ENCODE results near the gene SERTAD1. TPM values are rescaled to one million over a fixed set of nuclear protein-coding genes. Genes with fewer than 3 reads are reported as not detected.

Gene SERTAD1
- total and polyA plus RNA-seq, 7 donors = 10.5 to 88.7 (median 17.5) TPM

DNA sequence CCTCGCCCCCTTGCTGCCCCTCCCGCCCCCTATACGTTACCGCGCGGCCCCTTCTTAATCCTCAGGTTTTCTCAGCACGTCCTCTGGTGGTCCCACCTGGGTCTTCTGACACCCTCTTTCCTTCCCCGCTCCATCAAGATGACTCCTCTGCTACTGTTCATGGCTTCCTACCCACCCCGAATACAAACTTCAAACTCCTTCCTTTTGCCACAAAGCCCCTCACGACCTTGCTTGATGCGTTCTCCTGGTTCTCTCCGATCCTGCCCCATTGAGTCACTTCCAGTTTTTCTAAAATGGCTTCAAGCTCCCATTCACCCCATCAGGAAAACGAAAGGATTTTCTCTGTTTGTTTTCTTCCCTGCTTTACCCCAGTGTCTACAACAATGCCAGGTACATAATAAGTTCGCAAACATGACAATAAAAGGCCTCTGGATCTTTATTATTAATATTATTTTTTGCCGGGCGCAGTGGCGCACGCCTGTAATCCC lies 19.1 kb upstream of the SERTAD1 start:
- Histone ChIP-seq H3K4me3 (peak overlapping the region; percentile 98), H3K27me3 (ENCODE audit: insufficient read depth in 3 of 3, low read length in 2 of 3) (no peaks in the 10 kb centered on the region), H3K27ac (peak overlapping the region; percentile 100), H3K9me3 (no peaks in the 10 kb centered on the region), H3K36me3 (ENCODE audit: insufficient read depth in 1 of 2, low read depth in 1 of 2) (peaks cover 8 to 55% of the 10 kb centered on the region in 2 donors), H3K4me1 (peaks cover 23% of the 10 kb centered on the region)
- TF ChIP-seq, protein P1, sequence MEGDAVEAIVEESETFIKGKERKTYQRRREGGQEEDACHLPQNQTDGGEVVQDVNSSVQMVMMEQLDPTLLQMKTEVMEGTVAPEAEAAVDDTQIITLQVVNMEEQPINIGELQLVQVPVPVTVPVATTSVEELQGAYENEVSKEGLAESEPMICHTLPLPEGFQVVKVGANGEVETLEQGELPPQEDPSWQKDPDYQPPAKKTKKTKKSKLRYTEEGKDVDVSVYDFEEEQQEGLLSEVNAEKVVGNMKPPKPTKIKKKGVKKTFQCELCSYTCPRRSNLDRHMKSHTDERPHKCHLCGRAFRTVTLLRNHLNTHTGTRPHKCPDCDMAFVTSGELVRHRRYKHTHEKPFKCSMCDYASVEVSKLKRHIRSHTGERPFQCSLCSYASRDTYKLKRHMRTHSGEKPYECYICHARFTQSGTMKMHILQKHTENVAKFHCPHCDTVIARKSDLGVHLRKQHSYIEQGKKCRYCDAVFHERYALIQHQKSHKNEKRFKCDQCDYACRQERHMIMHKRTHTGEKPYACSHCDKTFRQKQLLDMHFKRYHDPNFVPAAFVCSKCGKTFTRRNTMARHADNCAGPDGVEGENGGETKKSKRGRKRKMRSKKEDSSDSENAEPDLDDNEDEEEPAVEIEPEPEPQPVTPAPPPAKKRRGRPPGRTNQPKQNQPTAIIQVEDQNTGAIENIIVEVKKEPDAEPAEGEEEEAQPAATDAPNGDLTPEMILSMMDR (IDR thresholded peaks at IDR 0.05) = no peak
- WGBS, 3 donors = 17 to 23% (median 21%) methylated on average over 13 to 18 of the region's 18 CpGs
- intact Hi-C loops (cut with DNase I) = loop anchor here in 1 of 2 donors (5.0 kb wide), 1 partner anchor 98 kb away; the partner anchor contains the start of genes C19orf47 and PLD3
- no peak for DNase-seq
- no peak for ATAC-seq

DNA sequence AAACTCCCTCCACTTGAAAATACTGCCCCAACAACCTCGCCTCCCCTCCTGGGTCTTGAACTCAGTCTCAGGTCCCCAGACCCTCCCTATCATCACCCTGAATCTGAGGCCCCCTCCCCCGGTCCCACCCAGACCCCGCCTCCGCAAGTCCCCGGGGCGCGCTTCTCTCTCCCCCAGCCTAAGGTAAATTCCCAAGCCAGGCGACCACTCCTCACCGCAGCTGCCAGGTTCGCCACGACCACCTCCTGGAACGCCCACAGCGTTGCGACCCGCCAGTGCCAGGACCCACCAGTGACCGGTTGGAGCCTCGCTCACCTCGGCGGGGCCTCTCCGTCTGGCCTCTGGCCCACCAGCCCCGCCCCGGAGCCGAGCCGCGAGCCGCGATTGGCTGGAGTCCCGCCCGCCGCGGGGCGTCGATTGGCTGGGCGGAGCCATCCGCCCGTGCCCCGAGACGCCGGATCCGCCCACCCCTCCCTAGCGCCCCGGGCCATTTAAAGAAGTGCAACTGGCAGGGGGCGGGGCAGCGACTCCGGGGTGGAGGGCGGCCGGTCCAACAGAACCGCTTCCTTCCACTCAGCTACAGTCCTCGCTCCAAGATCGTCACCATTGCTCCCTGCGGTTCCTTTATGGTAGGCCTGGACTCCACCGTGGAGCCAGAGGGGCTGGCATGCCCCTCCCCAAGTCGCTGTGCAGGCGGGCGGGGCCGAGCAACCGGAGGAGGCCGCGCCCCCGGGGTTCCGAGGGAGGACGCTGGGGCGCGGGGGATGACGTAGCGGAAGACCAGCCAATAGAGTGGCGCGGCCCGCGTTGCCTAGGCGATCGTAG lies 18.4 kb upstream of the SERTAD1 start, which contains the start of gene SERTAD3:
Gene SERTAD3 (minus strand): TSS at position 336 of the 825 bp plus-strand sequence. CDS start 2,255 bp downstream, outside the sequence.
- intact Hi-C loops (cut with DNase I) = loop anchor here (1.0 to 5.0 kb wide), 3 partner anchors 20 to 97 kb away; partner anchors contain the start of genes C19orf47 (in 1 of the 2) and PLD3 (in 1 of the 2)
- H3K36me3 ChIP-seq (ENCODE audit: insufficient read depth in 1 of 2, low read depth in 1 of 2) = peaks cover 8 to 48% of the 10 kb centered on the region in 2 donors
- WGBS, 3 donors = 0 to 1% (median 1%) methylated on average over 64 to 72 of the region's 72 CpGs
- H3K4me3 ChIP-seq = peak within 1 kb of the TSS; percentile 98
- TF ChIP-seq, protein P1 (IDR thresholded peaks at IDR 0.05) = no peak
- H3K4me1 ChIP-seq = peaks cover 23% of the 10 kb centered on the region
- H3K27me3 ChIP-seq (ENCODE audit: insufficient read depth in 3 of 3, low read length in 2 of 3) = no peaks in the 10 kb centered on the region
- no peaks in the 10 kb centered on the region for H3K9me3 ChIP-seq
- ATAC-seq = peak; percentile 81 to 86 (median 84)
- peak within 1 kb of the TSS; percentile 100 for H3K27ac ChIP-seq
- peak; percentile 99 for DNase-seq

DNA sequence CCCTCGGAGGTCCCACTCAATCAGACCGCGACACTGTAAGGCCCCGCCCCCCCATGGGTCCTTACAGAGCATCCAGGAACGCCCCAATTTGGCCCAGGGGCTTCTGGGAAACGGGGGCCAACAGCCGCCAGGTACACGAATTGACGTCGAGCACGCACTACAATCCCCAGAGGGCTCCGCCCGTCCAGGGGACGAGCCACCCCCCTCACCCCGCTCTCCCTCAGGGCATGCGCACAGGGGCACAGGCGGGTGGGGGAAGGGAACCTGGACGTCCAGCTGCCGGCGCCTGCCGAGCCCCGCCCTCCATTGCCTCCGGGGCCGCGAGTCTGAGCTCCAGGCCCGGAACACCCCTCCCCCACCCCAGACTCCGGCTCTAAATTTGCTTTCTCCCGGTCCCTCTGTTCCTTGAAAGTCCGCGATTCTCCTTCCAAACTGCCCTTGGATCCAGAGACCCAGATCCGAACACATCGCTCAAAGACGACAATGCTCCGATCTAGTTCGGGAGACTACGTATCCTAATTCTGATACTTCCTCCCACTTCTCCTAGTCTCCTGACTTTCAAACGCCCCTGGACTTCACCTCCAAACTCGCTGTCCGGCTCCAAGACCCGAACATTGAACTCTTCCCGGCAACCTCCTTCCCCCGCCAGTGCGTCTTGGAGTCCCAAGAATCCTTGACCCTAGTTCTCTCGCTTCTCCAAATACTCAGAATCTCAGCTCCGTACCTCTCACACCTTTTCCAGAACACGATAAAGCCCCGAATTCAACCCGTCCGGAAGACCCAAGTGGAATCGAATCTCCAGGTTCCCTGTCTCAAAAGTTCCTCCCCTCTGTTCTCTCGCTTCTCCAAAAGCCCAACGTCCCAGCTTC lies 17.6 kb upstream of the SERTAD1 start:
- H3K36me3 ChIP-seq (ENCODE audit: insufficient read depth in 1 of 2, low read depth in 1 of 2) = peaks cover 8 to 40% of the 10 kb centered on the region in 2 donors
- H3K27ac ChIP-seq = peak overlapping the region; percentile 100
- intact Hi-C loops (cut with DNase I) = loop anchor here (1.0 to 5.0 kb wide), 3 partner anchors 19 to 96 kb away; partner anchors contain the start of genes C19orf47 (in 1 of the 2) and PLD3 (in 1 of the 2)
- H3K27me3 ChIP-seq (ENCODE audit: insufficient read depth in 3 of 3, low read length in 2 of 3) = no peaks in the 10 kb centered on the region
- DNase-seq (peak; percentile 100), ATAC-seq (peak; percentile 88 to 90 (median 88))
- no peaks in the 10 kb centered on the region for H3K9me3 ChIP-seq
- WGBS, 3 donors = 0 to 1% (median 0%) methylated on average over 48 to 52 of the region's 52 CpGs
- peaks cover 23% of the 10 kb centered on the region for H3K4me1 ChIP-seq
- TF ChIP-seq, protein P1 (IDR thresholded peaks at IDR 0.05) = no peak
- H3K4me3 ChIP-seq = peak overlapping the region; percentile 98

DNA sequence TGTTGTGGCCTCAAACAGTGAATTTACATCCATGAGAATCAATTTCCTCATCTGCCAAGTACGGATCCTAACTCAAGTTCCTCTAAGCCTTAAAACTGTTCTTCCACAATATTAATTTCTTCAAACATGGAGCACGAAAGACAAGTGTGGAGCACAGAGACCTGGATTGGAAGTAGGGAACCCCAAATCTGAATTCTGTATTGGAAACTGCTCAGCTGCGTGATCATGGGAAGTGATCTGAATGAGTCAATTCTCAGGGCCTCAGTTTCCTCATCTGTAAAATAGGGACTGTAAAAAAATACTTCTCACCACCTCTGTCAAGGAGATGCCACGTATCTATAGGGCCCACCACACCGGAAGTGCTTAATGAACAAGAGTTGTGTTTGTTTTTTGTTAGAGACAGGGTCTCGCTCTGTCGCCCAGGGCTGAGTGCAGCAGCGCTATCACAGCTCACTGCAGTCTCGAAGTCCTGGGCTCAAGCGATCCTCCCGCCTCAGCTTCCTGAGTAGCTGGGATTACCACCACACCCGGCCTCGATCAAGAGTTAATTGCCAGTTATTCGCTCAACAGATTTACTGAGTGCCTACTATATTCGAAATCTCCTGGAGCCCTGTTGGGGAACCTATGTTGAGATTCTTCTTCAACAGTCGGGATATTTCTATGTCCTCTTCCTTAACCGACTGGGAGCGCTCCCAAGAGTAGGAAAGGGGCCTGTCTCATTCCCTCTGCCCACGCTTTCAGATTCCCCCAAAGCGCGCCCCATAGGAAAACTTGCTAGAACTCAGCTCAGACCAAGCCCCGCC lies 16.7 kb upstream of the SERTAD1 start:
- ATAC-seq = no peak

More for the DNA sequence above, 16.7 kb upstream of the SERTAD1 start:
- intact Hi-C loops (cut with DNase I) = loop anchor here (1.0 to 5.0 kb wide), 3 partner anchors 18 to 95 kb away; partner anchors contain the start of genes C19orf47 (in 1 of the 2) and PLD3 (in 1 of the 2)
- Histone ChIP-seq H3K9me3 (no peaks in the 10 kb centered on the region), H3K27ac (peak overlapping the region; percentile 100), H3K4me3 (peak overlapping the region; percentile 98), H3K36me3 (ENCODE audit: insufficient read depth in 1 of 2, low read depth in 1 of 2) (peaks cover 8 to 32% of the 10 kb centered on the region in 2 donors), H3K4me1 (peaks cover 23% of the 10 kb centered on the region), H3K27me3 (ENCODE audit: insufficient read depth in 3 of 3, low read length in 2 of 3) (no peaks in the 10 kb centered on the region)
- TF ChIP-seq, protein P1 (IDR thresholded peaks at IDR 0.05) = no peak
- 17 to 20% (median 18%) methylated on average over 22 of the region's 22 CpGs for WGBS, 3 donors
- no peak for DNase-seq
